Measurements from ENCODE around the gene XPR1.

Gene XPR1

GRCh38 chr1:180925471-180926051 is 293.7 kb downstream of the XPR1 start:
- in situ Hi-C loops (cut with MboI; ENCODE audit: low sequenced_read_pairs) = no loop called here

GRCh38 chr1:180926164-180926981 is 294.6 kb downstream of the XPR1 start:
- in situ Hi-C loops (cut with MboI; ENCODE audit: low sequenced_read_pairs) = no loop called here

GRCh38 chr1:180927348-180927747 is 295.5 kb downstream of the XPR1 start:
- in situ Hi-C loops (cut with MboI; ENCODE audit: low sequenced_read_pairs) = no loop called here

GRCh38 chr1:180927841-180928240 is 296.0 kb downstream of the XPR1 start:
- in situ Hi-C loops (cut with MboI; ENCODE audit: low sequenced_read_pairs) = no loop called here

- in situ Hi-C loops (cut with MboI; ENCODE audit: low sequenced_read_pairs) = no loop called here
Observed at GRCh38 chr1:180928331-180929230, 296.8 kb downstream of the XPR1 start.

GRCh38 chr1:180929389-180929788 is 297.6 kb downstream of the XPR1 start:
- in situ Hi-C loops (cut with MboI; ENCODE audit: low sequenced_read_pairs) = no loop called here

GRCh38 chr1:180930687-180931086 is 298.9 kb downstream of the XPR1 start:
- in situ Hi-C loops (cut with MboI; ENCODE audit: low sequenced_read_pairs) = no loop called here

GRCh38 chr1:180931529-180931928 is 299.7 kb downstream of the XPR1 start:
- in situ Hi-C loops (cut with MboI; ENCODE audit: low sequenced_read_pairs) = no loop called here

- in situ Hi-C loops (cut with MboI; ENCODE audit: low sequenced_read_pairs) = no loop called here
Observed at GRCh38 chr1:180932378-180932777, 300.6 kb downstream of the XPR1 start.

GRCh38 chr1:180933141-180933540 is 301.3 kb downstream of the XPR1 start:
- in situ Hi-C loops (cut with MboI; ENCODE audit: low sequenced_read_pairs) = no loop called here

- in situ Hi-C loops (cut with MboI; ENCODE audit: low sequenced_read_pairs) = no loop called here
Observed at GRCh38 chr1:180934563-180934962, 302.7 kb downstream of the XPR1 start.

GRCh38 chr1:180935326-180936109 is 303.7 kb downstream of the XPR1 start:
- in situ Hi-C loops (cut with MboI; ENCODE audit: low sequenced_read_pairs) = no loop called here

GRCh38 chr1:180936110-180937011 is 304.5 kb downstream of the XPR1 start:
- in situ Hi-C loops (cut with MboI; ENCODE audit: low sequenced_read_pairs) = no loop called here

GRCh38 chr1:180937012-180937372 is 305.2 kb downstream of the XPR1 start:
- in situ Hi-C loops (cut with MboI; ENCODE audit: low sequenced_read_pairs) = no loop called here

- in situ Hi-C loops (cut with MboI; ENCODE audit: low sequenced_read_pairs) = no loop called here
Observed at GRCh38 chr1:180937624-180938225, 305.9 kb downstream of the XPR1 start.

GRCh38 chr1:180939073-180939710 is 307.4 kb downstream of the XPR1 start:
- in situ Hi-C loops (cut with MboI; ENCODE audit: low sequenced_read_pairs) = no loop called here

GRCh38 chr1:180939711-180940103 is 307.9 kb downstream of the XPR1 start:
- in situ Hi-C loops (cut with MboI; ENCODE audit: low sequenced_read_pairs) = no loop called here
